Gastrocnemius medialis (tissue), 4 donors: ENCODE results near the gene NETO2.

Experiments
- POLR2A ChIP-seq, 2 donors: fragments of 450-650 bp; IDR thresholded peaks; one replicate each; pipeline ENCODE4 v1.6.1; 2017; ENCODE audit warnings: antibody characterized with exemption in 2 of 2, mild to moderate bottlenecking in 2 of 2, moderate library complexity in 2 of 2
- TF ChIP-seq, protein P1 (sequence below), 5 experiments: fragments of 450-650 bp in 3 of 5; fragments of 200-600 bp in 2 of 5; sonication (generic) in 2 of 5; IDR thresholded peaks in 4 of 5; conservative IDR thresholded peaks in 1 of 5; 1 replicate in 4 of 5; 2 replicates in 1 of 5; pipeline ENCODE4 v1.5.1; 2016 to 2019; ENCODE audit warnings: antibody characterized with exemption in 5 of 5, mild to moderate bottlenecking in 3 of 5, moderate library complexity in 3 of 5

DNA sequence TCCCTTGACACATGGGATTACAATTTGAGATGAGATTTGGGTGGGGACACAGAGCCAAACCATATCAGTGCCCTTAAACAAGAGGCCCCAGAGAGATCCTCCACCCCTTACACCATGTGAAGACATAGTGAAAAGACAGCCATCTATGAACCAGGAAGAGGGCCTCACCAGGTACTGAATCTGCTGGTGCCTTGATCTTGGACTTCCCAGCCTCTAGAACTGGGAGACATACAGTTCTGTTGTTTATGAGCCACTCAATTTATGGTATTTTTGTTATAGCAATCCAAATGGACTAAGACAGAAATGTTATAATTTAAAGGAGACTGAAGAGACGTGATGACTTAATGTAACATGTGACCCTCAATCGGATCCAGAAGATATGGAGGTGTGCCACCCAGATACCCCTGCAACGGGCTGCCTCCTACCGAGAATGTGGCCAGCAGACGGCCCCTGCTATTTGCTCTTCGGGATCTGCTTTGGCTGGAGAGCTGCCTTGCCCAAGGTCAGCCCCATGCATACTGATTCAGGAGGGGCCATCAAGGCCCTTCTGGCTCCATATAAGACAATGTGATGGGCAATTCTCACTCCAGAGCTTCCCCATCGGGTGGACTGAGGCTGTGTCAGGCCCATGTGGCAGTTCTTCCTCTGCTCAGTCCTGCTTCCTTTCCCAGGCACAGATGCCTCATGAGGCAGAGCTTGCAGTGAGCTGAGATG, 80.6 kb downstream of the NETO2 start:
- TF ChIP-seq, protein P1, sequence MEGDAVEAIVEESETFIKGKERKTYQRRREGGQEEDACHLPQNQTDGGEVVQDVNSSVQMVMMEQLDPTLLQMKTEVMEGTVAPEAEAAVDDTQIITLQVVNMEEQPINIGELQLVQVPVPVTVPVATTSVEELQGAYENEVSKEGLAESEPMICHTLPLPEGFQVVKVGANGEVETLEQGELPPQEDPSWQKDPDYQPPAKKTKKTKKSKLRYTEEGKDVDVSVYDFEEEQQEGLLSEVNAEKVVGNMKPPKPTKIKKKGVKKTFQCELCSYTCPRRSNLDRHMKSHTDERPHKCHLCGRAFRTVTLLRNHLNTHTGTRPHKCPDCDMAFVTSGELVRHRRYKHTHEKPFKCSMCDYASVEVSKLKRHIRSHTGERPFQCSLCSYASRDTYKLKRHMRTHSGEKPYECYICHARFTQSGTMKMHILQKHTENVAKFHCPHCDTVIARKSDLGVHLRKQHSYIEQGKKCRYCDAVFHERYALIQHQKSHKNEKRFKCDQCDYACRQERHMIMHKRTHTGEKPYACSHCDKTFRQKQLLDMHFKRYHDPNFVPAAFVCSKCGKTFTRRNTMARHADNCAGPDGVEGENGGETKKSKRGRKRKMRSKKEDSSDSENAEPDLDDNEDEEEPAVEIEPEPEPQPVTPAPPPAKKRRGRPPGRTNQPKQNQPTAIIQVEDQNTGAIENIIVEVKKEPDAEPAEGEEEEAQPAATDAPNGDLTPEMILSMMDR (IDR thresholded peaks at IDR 0.05 in 4 of 5, conservative IDR thresholded peaks at IDR 0.05 in 1 of 5) = no peak
- TF ChIP-seq POLR2A (IDR thresholded peaks at IDR 0.05) = no peak
